ENCODE results near the gene LRP11. TPM values are rescaled to one million over a fixed set of nuclear protein-coding genes. Genes with fewer than 3 reads are reported as not detected.
"Not testable (repeated sequence)": the region's sequence is repeated elsewhere in the genome, so short reads cannot be mapped to it uniquely, and the experiment has no call there.

Gene LRP11
- polyA plus RNA-seq, 1 donor, result 19.1 TPM

GRCh38 chr6:149851461-149852110 is 12.6 kb downstream of the LRP11 start:
- DNase-seq (ENCODE audit: low read depth), result no peak

GRCh38 chr6:149848343-149848742 is 15.8 kb downstream of the LRP11 start:
- DNase-seq (ENCODE audit: low read depth), result not testable (repeated sequence)

GRCh38 chr6:149847939-149848267 is 16.3 kb downstream of the LRP11 start:
- no peak for DNase-seq (ENCODE audit: low read depth)

DNA sequence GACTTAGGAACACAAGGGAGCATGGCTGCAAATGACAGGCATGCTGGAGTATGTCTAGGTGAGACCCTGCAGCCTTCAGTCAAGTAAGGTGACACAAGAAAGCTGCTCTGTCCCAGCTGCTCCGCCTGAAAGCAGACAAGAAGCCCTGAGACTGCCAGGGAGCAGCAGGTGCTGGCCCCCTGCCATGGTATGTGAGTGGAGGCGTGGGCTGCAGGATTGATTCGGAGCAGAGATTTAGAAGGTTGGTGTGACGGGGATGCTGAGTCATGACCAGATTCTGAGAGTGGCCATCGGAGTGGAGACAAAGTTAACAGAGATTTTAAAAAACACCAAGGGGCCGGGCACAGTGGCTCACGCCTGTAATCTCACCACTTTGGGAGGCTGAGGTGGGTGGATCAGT is 17.8 kb downstream of the LRP11 start:
- no peak for DNase-seq (ENCODE audit: low read depth)

DNA sequence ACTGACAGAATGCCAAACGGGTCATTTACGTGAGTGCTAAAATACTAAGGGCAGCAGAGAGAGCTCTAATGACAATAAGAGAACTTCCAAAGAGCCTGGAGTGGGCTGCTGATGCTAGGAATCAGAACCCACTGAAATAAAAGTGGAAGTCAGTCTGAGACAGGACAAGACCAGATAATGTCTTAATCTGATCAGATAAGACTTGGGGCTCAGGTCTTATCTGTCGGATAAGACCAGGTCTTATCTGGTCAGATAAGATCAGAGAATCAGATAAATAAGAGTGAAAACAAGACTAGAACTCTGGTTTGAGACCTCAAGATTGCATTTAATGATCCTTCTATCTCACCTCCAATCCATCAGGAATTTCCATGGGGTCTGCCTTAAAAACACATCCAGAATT is 18.6 kb downstream of the LRP11 start:
- DNase-seq (ENCODE audit: low read depth), result no peak

DNA sequence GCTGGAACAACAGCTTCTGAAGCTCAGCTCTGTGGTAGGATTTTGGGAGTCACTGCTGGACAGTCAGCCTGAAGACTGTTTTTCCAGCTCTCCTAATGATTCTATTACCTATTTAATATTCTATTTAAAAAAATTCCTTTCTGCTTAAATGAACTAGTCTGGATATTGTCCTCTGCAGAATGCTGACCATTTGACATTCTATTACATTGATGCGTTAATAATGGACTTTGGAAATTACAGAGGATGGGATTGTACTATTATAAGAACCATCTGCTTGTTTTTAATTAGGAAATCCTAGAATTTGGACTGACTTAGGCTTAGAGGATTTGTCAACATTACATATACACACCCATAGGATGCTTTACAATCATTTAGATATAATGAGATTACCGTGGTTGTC is 19.7 kb downstream of the LRP11 start:
- DNase-seq (ENCODE audit: low read depth), result no peak

DNA sequence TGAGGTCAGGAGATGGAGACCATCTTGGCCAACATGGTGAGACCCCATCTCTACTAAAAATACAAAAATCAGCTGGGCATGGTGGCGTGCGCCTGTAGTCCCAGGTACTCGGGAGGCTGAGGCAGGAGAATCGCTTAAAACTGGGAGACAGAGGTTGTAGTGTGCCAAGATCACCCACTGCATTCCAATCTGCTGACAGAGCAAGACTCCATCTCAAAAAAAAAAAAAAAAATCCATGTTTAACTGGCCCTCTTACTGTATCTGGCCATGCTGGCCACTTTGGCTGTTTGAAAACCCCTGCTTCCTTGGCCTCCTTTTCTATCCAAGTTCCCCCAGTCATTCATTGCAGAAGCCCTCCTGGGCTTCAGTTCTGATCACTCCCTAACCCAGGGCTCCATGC is 20.1 kb downstream of the LRP11 start:
- not testable (repeated sequence) for DNase-seq (ENCODE audit: low read depth)

DNA sequence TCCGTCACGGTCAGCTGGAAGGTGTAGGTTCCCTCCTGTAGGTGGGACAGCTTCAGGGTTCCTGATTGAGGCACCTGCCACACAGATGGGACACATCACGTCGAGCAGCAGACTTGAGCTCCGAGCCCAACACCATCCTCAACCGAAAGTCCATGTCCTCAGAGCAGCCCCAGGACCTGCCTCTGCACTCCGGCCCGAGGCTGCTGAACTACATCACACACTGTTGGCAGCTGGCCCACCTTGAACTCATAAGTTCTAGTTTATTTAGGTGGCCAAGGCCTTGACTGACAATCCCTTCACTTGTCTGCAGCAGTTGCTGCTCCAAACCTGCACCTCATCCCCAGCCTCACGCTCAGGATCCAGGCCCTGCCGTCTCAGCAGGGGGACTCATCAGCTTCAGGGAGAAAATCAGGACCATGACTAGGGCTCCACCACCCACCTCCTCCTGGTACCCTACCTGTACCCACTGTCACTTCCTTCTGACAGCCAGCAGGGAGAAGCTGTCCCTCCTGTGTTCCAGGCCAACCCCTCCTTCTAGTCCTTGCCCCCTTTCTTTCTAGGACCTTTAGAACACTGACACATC is 21.0 kb downstream of the LRP11 start:
- no peak for DNase-seq (ENCODE audit: low read depth)

GRCh38 chr6:149842331-149842730 is 21.8 kb downstream of the LRP11 start:
- no peak for DNase-seq (ENCODE audit: low read depth)

DNA sequence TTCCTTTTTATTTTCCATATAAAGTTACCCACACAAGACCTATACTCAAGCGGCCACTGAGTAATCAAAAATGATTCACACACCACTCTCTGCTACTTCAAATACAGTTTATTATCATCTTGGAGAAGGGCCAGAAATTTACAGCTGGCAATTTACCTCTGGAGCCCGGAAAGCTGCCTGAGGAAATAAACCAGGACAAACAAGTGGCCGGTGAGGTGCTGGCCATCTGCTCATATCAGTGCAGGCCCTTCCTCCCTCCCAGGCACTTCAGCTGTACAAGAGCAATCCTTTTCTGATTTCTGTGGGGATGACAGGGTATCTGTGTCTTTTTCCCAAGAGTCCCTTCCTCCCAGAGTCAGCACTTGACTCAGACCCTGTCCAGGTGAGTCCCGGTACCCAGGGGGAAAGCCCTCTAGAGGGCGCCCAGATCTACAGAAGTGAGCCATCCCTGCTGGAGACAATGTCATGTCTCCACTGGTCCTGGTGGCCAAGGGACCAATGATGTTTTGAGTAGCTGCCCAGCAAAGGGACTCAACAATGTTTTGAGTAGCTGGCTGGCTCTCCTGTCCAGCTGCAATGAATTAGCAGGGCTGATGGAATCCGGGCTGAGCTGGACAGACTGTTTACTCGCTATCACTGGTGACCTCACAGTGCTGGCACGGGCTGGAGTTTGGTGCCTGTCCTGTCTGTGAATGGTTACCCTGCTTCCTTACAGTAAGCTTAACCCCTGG is 23.6 kb downstream of the LRP11 start:
- DNase-seq (ENCODE audit: low read depth), result no peak

DNA sequence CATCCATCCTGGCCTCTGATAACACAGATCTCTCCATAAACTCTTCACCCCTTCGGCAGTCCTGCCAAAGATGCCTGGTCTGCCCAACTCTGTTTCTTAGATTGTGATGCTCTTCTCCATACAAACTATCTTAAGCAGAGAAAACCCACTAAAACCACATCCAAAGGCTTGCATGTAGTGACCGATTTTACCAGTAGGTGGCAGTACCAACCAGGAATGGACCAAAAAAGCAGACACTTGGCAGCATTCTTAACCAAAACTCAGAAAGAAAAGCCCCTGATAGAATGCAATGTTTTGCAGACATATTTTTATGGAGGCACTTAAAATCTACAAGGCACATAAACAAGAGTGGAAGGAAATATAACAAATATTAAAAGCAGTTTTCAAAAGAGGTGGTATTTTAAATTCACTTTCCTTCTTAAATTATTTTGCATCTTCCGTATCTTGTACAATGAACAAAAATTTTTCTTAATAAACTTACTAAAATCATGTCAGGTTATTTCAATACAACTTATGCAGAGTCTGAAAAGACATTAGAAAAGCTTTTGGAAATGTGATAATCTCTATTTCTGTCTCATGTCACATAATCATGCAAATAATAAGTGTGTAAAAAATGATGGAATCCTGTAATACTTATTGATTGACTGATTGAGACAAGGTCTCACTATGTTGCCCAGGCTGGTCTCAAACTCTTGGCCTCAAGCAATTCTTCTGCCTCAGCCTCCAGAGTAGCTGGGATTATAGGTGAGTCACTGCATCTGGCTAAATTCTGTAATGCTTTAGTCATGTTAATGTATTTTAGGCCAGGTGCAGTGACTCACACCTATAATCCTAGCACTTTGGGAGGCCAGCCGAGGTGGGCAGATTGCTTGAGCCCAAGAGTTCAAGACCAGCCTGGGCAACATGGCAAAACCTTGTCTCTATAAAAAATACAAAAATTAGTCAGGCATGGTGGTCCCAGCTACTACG is 29.4 kb downstream of the LRP11 start:
- DNase-seq (ENCODE audit: low read depth), result peak; percentile 67

- no peak for DNase-seq (ENCODE audit: low read depth)
Observed at GRCh38 chr6:149833651-149834050, 30.5 kb downstream of the LRP11 start.

- no peak for DNase-seq (ENCODE audit: low read depth)
Observed at GRCh38 chr6:149831308-149831820, 32.8 kb downstream of the LRP11 start.

DNA sequence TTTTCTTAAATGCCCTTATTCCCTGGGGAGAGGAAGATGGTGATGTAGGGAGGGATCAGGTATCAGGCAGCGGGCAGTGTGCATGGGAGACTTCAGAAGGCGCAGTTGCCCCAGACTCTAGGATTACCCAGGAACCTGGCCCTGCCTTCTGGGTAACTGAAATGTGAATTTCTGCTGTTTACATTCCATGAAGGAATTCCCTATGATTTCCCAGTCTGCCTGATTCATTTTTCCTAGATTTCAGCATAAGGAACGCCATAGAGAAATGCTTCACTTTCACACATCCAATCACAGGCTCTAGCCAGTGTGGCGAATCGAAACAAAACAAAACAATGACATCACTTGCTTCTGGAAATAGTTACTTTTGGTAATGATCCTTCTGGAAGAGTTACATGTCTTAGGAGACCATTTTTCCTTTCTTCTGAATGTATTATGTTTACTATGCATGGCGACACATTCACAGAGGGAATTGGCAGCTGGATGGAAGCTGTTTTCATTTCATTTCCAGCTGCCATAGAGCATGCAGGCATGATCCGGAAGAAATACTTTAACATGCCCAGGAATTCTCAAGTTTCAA is 33.3 kb downstream of the LRP11 start:
- DNase-seq (ENCODE audit: low read depth), result peak; percentile 44

GRCh38 chr6:149825292-149825691 is 38.9 kb downstream of the LRP11 start:
- DNase-seq (ENCODE audit: low read depth), result no peak

DNA sequence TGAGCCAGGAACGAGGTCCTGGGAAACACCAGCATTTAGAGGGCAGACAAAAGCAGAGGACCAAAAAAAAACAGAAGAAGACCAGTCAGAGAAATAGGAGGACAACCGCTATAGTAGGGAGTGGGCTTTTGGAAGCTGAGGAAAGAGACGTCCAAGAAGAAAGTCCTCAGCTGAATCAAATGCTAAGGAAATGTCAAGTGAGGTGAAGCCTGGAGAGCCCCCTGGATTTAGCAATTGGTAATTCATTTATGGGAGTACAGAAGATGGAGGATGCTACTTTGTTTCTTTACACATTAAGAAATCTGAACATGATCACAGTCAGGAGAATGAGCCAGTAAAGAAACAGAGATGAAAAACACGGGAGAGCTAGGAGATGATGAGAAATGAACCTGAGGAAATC is 41.1 kb downstream of the LRP11 start:
- DNase-seq (ENCODE audit: low read depth), result no peak

DNA sequence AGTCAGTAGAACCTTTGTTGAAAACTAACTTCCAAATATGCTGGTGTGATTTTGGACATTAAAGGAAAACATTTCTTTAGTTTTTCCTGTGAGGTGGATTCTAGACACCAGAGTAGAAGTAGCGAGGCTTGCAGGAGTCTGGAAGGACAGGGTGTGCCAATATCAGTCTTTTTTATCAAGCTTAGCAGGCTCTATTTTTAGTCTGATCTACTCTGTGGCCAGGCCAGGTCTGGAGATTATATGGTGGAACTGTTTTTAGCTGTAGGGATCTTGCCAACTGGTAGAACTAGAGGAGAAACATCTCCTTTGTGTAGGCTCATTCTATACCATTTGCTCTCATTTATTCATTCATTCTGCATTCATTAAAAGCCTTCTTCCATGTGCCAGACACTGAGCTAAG is 42.7 kb downstream of the LRP11 start:
- no peak for DNase-seq (ENCODE audit: low read depth)

GRCh38 chr6:149820506-149820905 is 43.7 kb downstream of the LRP11 start:
- DNase-seq (ENCODE audit: low read depth), result no peak

DNA sequence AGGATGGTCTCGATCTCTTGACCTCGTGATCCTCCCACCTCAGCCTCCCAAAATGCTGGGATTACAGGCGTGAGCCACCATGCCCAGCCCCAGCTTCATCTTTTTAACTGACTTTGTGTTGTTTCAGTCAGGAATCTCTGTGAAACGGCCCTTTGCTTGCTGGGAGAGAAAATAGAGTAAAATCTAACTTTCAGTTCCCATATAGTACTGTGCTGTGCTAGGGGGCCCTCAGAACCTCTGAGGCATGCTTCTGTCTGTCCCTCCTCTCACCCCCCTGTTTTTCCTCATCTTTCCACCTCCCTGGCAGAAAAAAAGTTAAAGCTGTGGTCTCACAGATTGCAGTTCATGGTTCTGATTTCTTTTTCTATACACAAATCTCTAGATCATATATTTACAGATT is 48.4 kb downstream of the LRP11 start:
- DNase-seq (ENCODE audit: low read depth), result no peak

DNA sequence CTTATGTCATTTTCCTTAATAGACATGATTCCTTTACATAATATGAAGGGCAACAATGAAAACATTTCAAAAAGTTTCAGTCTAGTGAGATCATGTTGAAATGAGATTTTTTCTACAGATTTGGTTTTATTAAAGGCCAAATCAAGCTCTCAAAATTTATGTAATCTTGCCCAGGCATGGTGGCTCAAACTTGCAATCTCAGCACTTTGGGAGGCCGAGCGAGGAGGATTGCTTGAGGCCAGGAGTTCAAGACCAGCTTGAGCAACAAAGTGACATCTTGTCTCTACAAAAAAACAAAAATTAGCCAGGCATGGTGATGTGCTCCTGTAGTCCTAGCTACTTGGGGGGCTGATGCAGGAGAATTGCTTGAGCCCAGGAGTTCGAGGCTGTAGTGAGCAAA is 50.8 kb downstream of the LRP11 start:
- DNase-seq (ENCODE audit: low read depth), result no peak

DNA sequence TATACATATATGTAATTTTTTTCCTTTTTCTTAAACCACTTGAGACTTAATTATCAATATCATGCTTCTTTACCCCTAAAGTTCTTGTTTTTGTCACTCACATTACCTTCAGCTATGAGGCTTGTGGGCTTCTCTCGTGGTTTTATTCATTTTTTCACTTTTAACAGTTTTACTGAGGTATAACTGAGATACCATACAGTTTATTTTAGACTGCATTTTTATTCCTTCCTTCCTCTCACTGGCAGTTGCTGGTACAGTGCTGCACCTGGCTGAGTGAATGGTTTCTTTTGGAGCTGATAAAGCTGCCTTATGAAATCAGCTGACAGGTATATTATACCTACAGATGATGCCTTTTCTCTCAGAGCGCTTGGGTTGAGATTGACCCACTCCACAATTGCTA is 54.4 kb downstream of the LRP11 start:
- no peak for DNase-seq (ENCODE audit: low read depth)

- no peak for DNase-seq (ENCODE audit: low read depth)
Observed at GRCh38 chr6:149806127-149806526, 58.0 kb downstream of the LRP11 start.
